Mucosa of stomach (tissue), 1 donor: ENCODE data around the gene SPRED2.

Source experiments
- H3K27me3 ChIP-seq: one replicate; pipeline ENCODE4 v1.7.0; 2013; ENCODE audit warnings: mild to moderate bottlenecking, low read length; ENCODE audit not compliant: control insufficient read depth, insufficient read depth
- H3K36me3 ChIP-seq: one replicate; pipeline ENCODE4 v1.7.0; 2013; ENCODE audit warnings: low read length; ENCODE audit not compliant: control insufficient read depth, insufficient read depth
- H3K4me1 ChIP-seq: one replicate; pipeline ENCODE4 v1.7.0; 2013; ENCODE audit warnings: mild to moderate bottlenecking, low read length; ENCODE audit not compliant: control insufficient read depth, insufficient read depth
- H3K4me3 ChIP-seq: one replicate; pipeline ENCODE4 v1.7.0; 2013; ENCODE audit warnings: low read length
- H3K9ac ChIP-seq: one replicate; pipeline ENCODE4 v1.7.0; 2013; ENCODE audit warnings: mild to moderate bottlenecking, low read length, moderate library complexity
- H3K9me3 ChIP-seq: one replicate; pipeline ENCODE4 v1.7.0; 2013; ENCODE audit warnings: mild to moderate bottlenecking, low read length, moderate library complexity; ENCODE audit not compliant: control insufficient read depth
- donor health status: Pancreatic carcinoma.

SPRED2 gene

GRCh38 chr2:65437392-65438135 is 5.2 kb upstream of the SPRED2 start:
- no peak overlapping the region for H3K4me3 ChIP-seq
- peaks cover 16% of the 10 kb centered on the region for H3K4me1 ChIP-seq
- no peak overlapping the region for H3K9ac ChIP-seq
- no peaks in the 10 kb centered on the region for H3K36me3 ChIP-seq
- no peaks in the 10 kb centered on the region for H3K9me3 ChIP-seq
- H3K27me3 ChIP-seq: no peaks in the 10 kb centered on the region

- Histone ChIP-seq H3K9me3 (no peaks in the 10 kb centered on the region), H3K9ac (peak overlapping the region; percentile 89), H3K4me3 (peak overlapping the region; percentile 85), H3K27me3 (no peaks in the 10 kb centered on the region), H3K4me1 (peaks cover 16% of the 10 kb centered on the region), H3K36me3 (no peaks in the 10 kb centered on the region)
These were observed 4.4 kb upstream of the SPRED2 start for GRCh38 chr2:65436824-65437221.

GRCh38 chr2:65436169-65436823 is 3.9 kb upstream of the SPRED2 start:
- Histone ChIP-seq H3K4me1 (peaks cover 16% of the 10 kb centered on the region), H3K9me3 (no peaks in the 10 kb centered on the region), H3K27me3 (no peaks in the 10 kb centered on the region)

GRCh38 chr2:65435625-65436168 is 3.3 kb upstream of the SPRED2 start:
- no peaks in the 10 kb centered on the region for H3K36me3 ChIP-seq
- peak overlapping the region; percentile 85 for H3K4me3 ChIP-seq
- peak overlapping the region; percentile 89 for H3K9ac ChIP-seq
- no peaks in the 10 kb centered on the region for H3K27me3 ChIP-seq
- H3K4me1 ChIP-seq: peaks cover 16% of the 10 kb centered on the region
- H3K9me3 ChIP-seq: no peaks in the 10 kb centered on the region

More at GRCh38 chr2:65436169-65436823, 3.9 kb upstream of the SPRED2 start:
- Histone ChIP-seq H3K36me3 (no peaks in the 10 kb centered on the region), H3K9ac (peak overlapping the region; percentile 89), H3K4me3 (peak overlapping the region; percentile 85)

- Histone ChIP-seq H3K4me1 (peaks cover 22% of the 10 kb centered on the region), H3K27me3 (no peaks in the 10 kb centered on the region), H3K4me3 (no peak overlapping the region), H3K9ac (no peak overlapping the region), H3K36me3 (no peaks in the 10 kb centered on the region), H3K9me3 (no peaks in the 10 kb centered on the region)
These were observed 2.3 kb upstream of the SPRED2 start for GRCh38 chr2:65434592-65435241.

- Histone ChIP-seq H3K4me3 (peak overlapping the region; percentile 44), H3K9ac (peak overlapping the region; percentile 97), H3K27me3 (no peaks in the 10 kb centered on the region), H3K9me3 (no peaks in the 10 kb centered on the region), H3K4me1 (peaks cover 23% of the 10 kb centered on the region), H3K36me3 (no peaks in the 10 kb centered on the region)
These were observed 775 bp downstream of the SPRED2 start for GRCh38 chr2:65431421-65432226.

- Histone ChIP-seq H3K27me3 (no peaks in the 10 kb centered on the region), H3K9ac (peak overlapping the region; percentile 97), H3K4me3 (peak overlapping the region; percentile 44), H3K4me1 (peaks cover 26% of the 10 kb centered on the region), H3K9me3 (no peaks in the 10 kb centered on the region), H3K36me3 (no peaks in the 10 kb centered on the region)
These were observed 1.6 kb downstream of the SPRED2 start for GRCh38 chr2:65430603-65431420.

GRCh38 chr2:65429786-65430602 is 2.4 kb downstream of the SPRED2 start:
- Histone ChIP-seq H3K9me3 (no peaks in the 10 kb centered on the region), H3K9ac (peak overlapping the region; percentile 97), H3K4me1 (peaks cover 22% of the 10 kb centered on the region), H3K4me3 (peak overlapping the region; percentile 26), H3K27me3 (no peaks in the 10 kb centered on the region), H3K36me3 (no peaks in the 10 kb centered on the region)

- no peaks in the 10 kb centered on the region for H3K27me3 ChIP-seq
- H3K36me3 ChIP-seq: no peaks in the 10 kb centered on the region
- no peak overlapping the region for H3K9ac ChIP-seq
- no peaks in the 10 kb centered on the region for H3K9me3 ChIP-seq
- no peak overlapping the region for H3K4me3 ChIP-seq
- H3K4me1 ChIP-seq: peaks cover 18% of the 10 kb centered on the region
These were observed 4.9 kb downstream of the SPRED2 start for GRCh38 chr2:65427532-65427931.

GRCh38 chr2:65425276-65425675 is 7.1 kb downstream of the SPRED2 start:
- Histone ChIP-seq H3K4me1 (peaks cover 31% of the 10 kb centered on the region), H3K27me3 (no peaks in the 10 kb centered on the region), H3K9me3 (no peaks in the 10 kb centered on the region), H3K36me3 (no peaks in the 10 kb centered on the region), H3K4me3 (no peak overlapping the region), H3K9ac (no peak overlapping the region)
